Esophagus muscularis mucosa (tissue), 4 donors: Measurements from ENCODE around the gene RNF141. TPM values are rescaled to one million over a fixed set of nuclear protein-coding genes. Genes with fewer than 3 reads are reported as not detected.

Experiments used
- DNase-seq: peaks from one replicate; pipeline ENCODE4 v3.0.0-alpha.2; 2017; ENCODE audit errors: extremely low spot score
- H3K27ac ChIP-seq, 4 donors: fragments of 200-600 bp; sonication (generic); replicated peaks in 1 of 4; 1 replicate in 3 of 4; 2 replicates in 1 of 4; pipeline ENCODE4 v1.5.1; 2016 to 2019; ENCODE audit warnings: mild to moderate bottlenecking in 1 of 4
- H3K27me3 ChIP-seq, 4 donors: fragments of 200-600 bp; sonication (generic); one replicate each; pipeline versions ENCODE4 v1.5.1 to v1.6.0; 2016 to 2019
- H3K36me3 ChIP-seq, 4 donors: fragments of 200-600 bp; sonication (generic); one replicate each; pipeline ENCODE4 v1.5.1; 2016 to 2019
- H3K4me1 ChIP-seq, 4 donors: fragments of 200-600 bp; sonication (generic); one replicate each; pipeline ENCODE4 v1.5.1; 2016 to 2019
- H3K4me3 ChIP-seq, 4 donors: fragments of 200-600 bp; sonication (generic); 1 replicate in 2 of 4; 2 replicates in 2 of 4; pipeline ENCODE4 v1.5.1; 2016 to 2019; ENCODE audit warnings: mild to moderate bottlenecking in 4 of 4, moderate library complexity in 1 of 4
- H3K9me3 ChIP-seq, 4 donors: fragments of 200-600 bp; sonication (generic); 1 replicate in 3 of 4; 2 replicates in 1 of 4; pipeline ENCODE4 v1.5.1; 2016 to 2019
- EP300 ChIP-seq: sonication (generic); formaldehyde crosslinking; IDR thresholded peaks from one replicate; pipeline ENCODE4 v1.6.1; 2017; ENCODE audit warnings: antibody characterized with exemption
- POLR2A ChIP-seq: fragments of 450-650 bp; IDR thresholded peaks from one replicate; pipeline ENCODE4 v1.6.1; 2017; ENCODE audit warnings: antibody characterized with exemption, moderate library complexity, mild to moderate bottlenecking, low read depth
- POLR2AphosphoS5 ChIP-seq, 2 donors: sonication (generic); formaldehyde crosslinking; IDR thresholded peaks; one replicate each; pipeline ENCODE4 v1.6.1; 2017; ENCODE audit warnings: antibody characterized with exemption in 2 of 2
- WGBS: methylation state at CpG from one replicate; pipeline ENCODE4 v1.1.5; 2018; 5-methylcytosine and 5-hydroxymethylcytosine counted together
- intact Hi-C: fragments of 100-400 bp; cut with DNase I; formaldehyde crosslinking; loops from one replicate; pipeline ENCODE4 v1.15.1; 2023
- total RNA-seq, 4 donors: library from RNA; depleted of rRNA; stranded (reverse); fragments of >200 nt; gene quantifications; one replicate each; pipeline versions ENCODE4 v1.1.0 to v1.2.1, GENCODE V29; 2016
- TF ChIP-seq, protein P1 (sequence below), 3 experiments: fragments of 200-600 bp in 2 of 3; fragments of 450-650 bp in 1 of 3; sonication (generic) in 2 of 3; IDR thresholded peaks; one replicate each; pipeline ENCODE4 v1.5.1; 2017 to 2019; ENCODE audit warnings: antibody characterized with exemption in 3 of 3, mild to moderate bottlenecking in 2 of 3, moderate library complexity in 1 of 3

RNF141 gene, protein sequence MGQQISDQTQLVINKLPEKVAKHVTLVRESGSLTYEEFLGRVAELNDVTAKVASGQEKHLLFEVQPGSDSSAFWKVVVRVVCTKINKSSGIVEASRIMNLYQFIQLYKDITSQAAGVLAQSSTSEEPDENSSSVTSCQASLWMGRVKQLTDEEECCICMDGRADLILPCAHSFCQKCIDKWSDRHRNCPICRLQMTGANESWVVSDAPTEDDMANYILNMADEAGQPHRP
- total RNA-seq, result 10 to 100 TPM; 24.1 to 39.3 (median 34.9) TPM

DNA sequence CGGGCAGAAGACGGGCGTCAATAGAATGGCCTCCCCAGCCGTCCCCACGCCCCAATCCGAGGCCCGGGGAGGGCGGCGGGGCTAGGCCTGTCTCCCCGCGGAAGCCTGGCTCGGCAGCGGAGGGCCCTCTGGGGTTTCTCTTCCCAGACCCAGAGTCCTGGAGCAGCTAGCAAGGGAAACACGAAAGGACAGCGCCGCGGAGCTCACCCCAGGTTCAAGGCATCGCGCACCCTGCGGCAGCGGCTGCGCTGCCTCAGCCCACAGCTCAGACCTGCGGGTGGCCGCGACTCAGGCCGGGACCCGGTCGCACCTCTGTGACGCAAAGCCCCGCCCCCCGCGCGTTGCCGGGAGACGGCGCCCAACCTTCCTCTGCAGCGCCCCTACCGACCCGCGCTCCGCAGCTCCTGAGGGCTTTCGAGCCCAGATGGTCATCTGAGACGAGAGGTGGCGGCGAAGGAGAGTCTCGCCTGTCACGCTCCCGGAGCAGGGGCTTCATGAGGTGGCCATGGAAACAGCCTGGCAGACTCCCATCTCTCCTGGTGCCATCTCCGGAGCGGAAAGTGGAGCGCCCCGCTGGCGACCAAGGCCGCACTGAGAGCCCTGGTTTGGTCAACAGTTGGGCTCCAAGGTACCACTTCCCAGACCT is at the start of gene RNF141:
RNF141 (minus strand) TSS at position 273 of the 646 bp plus-strand sequence. CDS start 7,029 bp downstream, outside the sequence.
- Histone ChIP-seq H3K27ac (peak within 1 kb of the TSS; percentile 87 to 92 (median 89)), H3K9me3 (no peaks in the 10 kb centered on the region), H3K4me1 (peaks cover 7 to 16% (median 14%) of the 10 kb centered on the region in 4 donors), H3K27me3 (no peaks in the 10 kb centered on the region), H3K4me3 (peak within 1 kb of the TSS; percentile 72 to 97 (median 78)), H3K36me3 (no peaks in the 10 kb centered on the region)
- TF ChIP-seq, protein P1, sequence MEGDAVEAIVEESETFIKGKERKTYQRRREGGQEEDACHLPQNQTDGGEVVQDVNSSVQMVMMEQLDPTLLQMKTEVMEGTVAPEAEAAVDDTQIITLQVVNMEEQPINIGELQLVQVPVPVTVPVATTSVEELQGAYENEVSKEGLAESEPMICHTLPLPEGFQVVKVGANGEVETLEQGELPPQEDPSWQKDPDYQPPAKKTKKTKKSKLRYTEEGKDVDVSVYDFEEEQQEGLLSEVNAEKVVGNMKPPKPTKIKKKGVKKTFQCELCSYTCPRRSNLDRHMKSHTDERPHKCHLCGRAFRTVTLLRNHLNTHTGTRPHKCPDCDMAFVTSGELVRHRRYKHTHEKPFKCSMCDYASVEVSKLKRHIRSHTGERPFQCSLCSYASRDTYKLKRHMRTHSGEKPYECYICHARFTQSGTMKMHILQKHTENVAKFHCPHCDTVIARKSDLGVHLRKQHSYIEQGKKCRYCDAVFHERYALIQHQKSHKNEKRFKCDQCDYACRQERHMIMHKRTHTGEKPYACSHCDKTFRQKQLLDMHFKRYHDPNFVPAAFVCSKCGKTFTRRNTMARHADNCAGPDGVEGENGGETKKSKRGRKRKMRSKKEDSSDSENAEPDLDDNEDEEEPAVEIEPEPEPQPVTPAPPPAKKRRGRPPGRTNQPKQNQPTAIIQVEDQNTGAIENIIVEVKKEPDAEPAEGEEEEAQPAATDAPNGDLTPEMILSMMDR (IDR thresholded peaks at IDR 0.05), result peak; percentile 72 to 91 (median 87)
- peak; percentile 96 to 98 for TF ChIP-seq POLR2AphosphoS5 (IDR thresholded peaks at IDR 0.05)
- peak; percentile 79 for TF ChIP-seq POLR2A
- TF ChIP-seq EP300, result no peak
- peak; percentile 98 for DNase-seq
- intact Hi-C loops, result loop anchor here (5.0 kb wide), 2 partner anchors 129 to 196 kb away; no protein-coding TSS in a partner anchor
- WGBS, result no CpG with 5 or more reads among the region's 54 CpGs

DNA sequence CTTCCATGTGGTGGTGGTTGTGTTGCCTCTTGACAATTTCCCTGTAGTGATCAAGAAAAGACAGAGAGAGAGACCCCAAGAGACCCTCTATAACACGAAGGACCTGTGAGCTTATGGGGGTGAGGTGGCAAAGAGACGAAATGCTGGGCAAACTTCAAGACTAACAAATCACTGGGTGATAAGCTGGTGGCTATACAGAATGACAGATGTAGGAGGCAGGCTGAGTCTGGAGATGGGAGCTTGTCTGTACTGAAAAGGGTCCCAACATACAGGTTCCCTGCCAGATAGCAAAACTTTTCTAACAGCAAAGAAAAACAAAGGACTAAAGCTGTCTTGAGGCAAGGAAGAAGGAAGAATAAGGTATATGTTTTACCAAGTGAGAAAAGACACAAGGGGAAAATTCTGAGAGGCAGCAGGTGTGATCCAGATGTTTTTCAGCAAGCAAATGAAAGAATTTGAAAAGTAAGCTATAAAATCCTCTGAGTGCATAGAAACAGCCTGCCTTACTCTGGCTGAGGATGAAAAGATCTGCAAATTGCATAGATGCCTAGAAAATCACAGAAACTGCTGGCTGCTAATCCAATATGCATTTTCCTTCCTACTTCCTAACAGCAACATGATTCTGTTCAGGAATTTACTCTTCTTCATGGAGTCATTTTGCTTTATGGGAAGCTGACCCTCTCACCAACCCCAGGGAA is 49.4 kb upstream of the RNF141 start:
- WGBS, result 60% methylated on average over 2 of the region's 2 CpGs
- Histone ChIP-seq H3K36me3 (peaks cover 0 to 59% (median 14%) of the 10 kb centered on the region in 4 donors), H3K4me1 (peaks cover 5 to 62% (median 49%) of the 10 kb centered on the region in 4 donors), H3K27ac (peak overlapping the region; percentile 72 to 84 (median 80)), H3K4me3 (no peak overlapping the region), H3K9me3 (no peaks in the 10 kb centered on the region), H3K27me3 (no peaks in the 10 kb centered on the region)
- TF ChIP-seq POLR2A (no peak), EP300 (no peak), POLR2AphosphoS5 (IDR thresholded peaks at IDR 0.05) (no peak)
- TF ChIP-seq, protein P1 (IDR thresholded peaks at IDR 0.05), result no peak
- no peak for DNase-seq
- intact Hi-C loops, result no loop called here

DNA sequence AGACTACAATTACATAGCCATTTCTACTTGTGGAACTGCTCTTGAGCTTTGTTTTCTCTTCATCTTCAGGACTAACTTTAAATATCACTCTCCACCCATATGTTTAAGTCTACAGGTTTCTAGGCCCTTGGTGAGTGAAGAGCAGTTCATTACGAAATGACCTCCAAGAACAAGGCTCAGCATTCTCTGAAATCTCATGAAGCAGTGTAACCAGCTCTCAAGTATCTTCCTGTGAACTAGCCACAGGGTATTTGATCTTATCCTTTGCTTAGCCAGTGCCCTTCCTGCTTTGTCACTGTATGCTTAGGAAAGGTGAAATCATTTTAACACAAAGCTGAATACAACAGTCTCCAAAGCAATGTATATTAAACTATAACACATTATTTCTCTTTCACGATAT is 47.9 kb upstream of the RNF141 start:
- DNase-seq, result no peak
- Histone ChIP-seq H3K4me3 (no peak overlapping the region), H3K27me3 (no peaks in the 10 kb centered on the region), H3K27ac (peak overlapping the region; percentile 72 to 84 (median 80)), H3K36me3 (peaks cover 0 to 60% (median 13%) of the 10 kb centered on the region in 4 donors), H3K9me3 (no peaks in the 10 kb centered on the region), H3K4me1 (peaks cover 12 to 77% (median 60%) of the 10 kb centered on the region in 4 donors)
- intact Hi-C loops, result no loop called here
- WGBS, result 91% methylated on average over 2 of the region's 2 CpGs
- TF ChIP-seq POLR2A, result no peak
- TF ChIP-seq, protein P1 (IDR thresholded peaks at IDR 0.05), result no peak
- TF ChIP-seq POLR2AphosphoS5 (IDR thresholded peaks at IDR 0.05), result no peak
- no peak for TF ChIP-seq EP300

DNA sequence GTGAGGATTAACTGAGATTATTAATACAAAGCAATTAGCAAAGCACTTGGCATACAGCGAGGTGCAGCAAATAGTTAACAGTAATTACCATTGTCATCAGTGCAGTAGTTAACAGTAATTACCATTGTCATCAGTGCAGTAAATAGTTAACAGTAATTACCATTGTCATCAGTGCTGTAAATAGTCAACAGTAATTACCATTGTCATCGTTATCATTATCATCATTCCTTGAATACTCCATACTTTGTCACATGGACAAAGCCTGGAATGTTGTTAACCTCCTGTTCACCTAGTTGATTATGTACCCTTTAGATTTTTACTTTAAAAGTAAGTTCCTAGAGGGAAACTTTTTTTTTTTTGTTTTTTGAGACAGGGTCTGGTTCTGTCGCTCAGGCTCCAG is 47.0 kb upstream of the RNF141 start:
- TF ChIP-seq EP300 (no peak), POLR2AphosphoS5 (IDR thresholded peaks at IDR 0.05) (no peak), POLR2A (no peak)
- TF ChIP-seq, protein P1 (IDR thresholded peaks at IDR 0.05), result no peak
- Histone ChIP-seq H3K27ac (peak overlapping the region; percentile 72 to 84 (median 80)), H3K9me3 (no peaks in the 10 kb centered on the region), H3K27me3 (no peaks in the 10 kb centered on the region), H3K36me3 (peaks cover 0 to 58% (median 10%) of the 10 kb centered on the region in 4 donors), H3K4me1 (peaks cover 21 to 78% (median 62%) of the 10 kb centered on the region in 4 donors), H3K4me3 (no peak overlapping the region)
- DNase-seq, result no peak
- 93% methylated on average over 3 of the region's 3 CpGs for WGBS
- intact Hi-C loops, result no loop called here
